HG03378 (cell line): Measurements from ENCODE around the gene ITPR2.

Experiments
- ATAC-seq: cut with Tn5 transposase; IDR thresholded peaks from one replicate; pipeline ENCODE4 v1.9.1; 2021; ENCODE audit warnings: mild to moderate bottlenecking, moderate library complexity; ENCODE audit not compliant: unreplicated experiment

Gene ITPR2

GRCh38 chr12:26711072-26711471 is 121.9 kb downstream of the ITPR2 start:
- no peak for ATAC-seq

- no peak for ATAC-seq
Measured at GRCh38 chr12:26705851-26706250, 127.1 kb downstream of the ITPR2 start.

- no peak for ATAC-seq
Measured at GRCh38 chr12:26704684-26705460, 128.1 kb downstream of the ITPR2 start.

- ATAC-seq, result no peak
Measured at GRCh38 chr12:26704214-26704613, 128.8 kb downstream of the ITPR2 start.

- ATAC-seq, result no peak
Measured at GRCh38 chr12:26702741-26703140, 130.3 kb downstream of the ITPR2 start.

- peak; percentile 53 for ATAC-seq
Measured at GRCh38 chr12:26701604-26702215, 131.3 kb downstream of the ITPR2 start.

- ATAC-seq, result no peak
Measured at GRCh38 chr12:26700430-26700829, 132.6 kb downstream of the ITPR2 start.

- no peak for ATAC-seq
Measured at GRCh38 chr12:26699237-26699636, 133.8 kb downstream of the ITPR2 start.

- no peak for ATAC-seq
Measured at GRCh38 chr12:26698186-26698585, 134.8 kb downstream of the ITPR2 start.

- ATAC-seq, result no peak
Measured at GRCh38 chr12:26697217-26697616, 135.8 kb downstream of the ITPR2 start.

- ATAC-seq, result no peak
Measured at GRCh38 chr12:26696613-26697092, 136.3 kb downstream of the ITPR2 start.

- ATAC-seq, result no peak
Measured at GRCh38 chr12:26696048-26696612, 136.9 kb downstream of the ITPR2 start.

- no peak for ATAC-seq
Measured at GRCh38 chr12:26694402-26694801, 138.6 kb downstream of the ITPR2 start.

- no peak for ATAC-seq
Measured at GRCh38 chr12:26692407-26692806, 140.6 kb downstream of the ITPR2 start.

- no peak for ATAC-seq
Measured at GRCh38 chr12:26691234-26691970, 141.6 kb downstream of the ITPR2 start.

GRCh38 chr12:26690601-26691000 is 142.4 kb downstream of the ITPR2 start:
- no peak for ATAC-seq

- ATAC-seq, result no peak
Measured at GRCh38 chr12:26689281-26689841, 143.6 kb downstream of the ITPR2 start.

- no peak for ATAC-seq
Measured at GRCh38 chr12:26688344-26688904, 144.6 kb downstream of the ITPR2 start.

GRCh38 chr12:26686408-26686807 is 146.6 kb downstream of the ITPR2 start:
- ATAC-seq, result no peak

- ATAC-seq, result no peak
Measured at GRCh38 chr12:26684101-26684500, 148.9 kb downstream of the ITPR2 start.

GRCh38 chr12:26683443-26683842 is 149.6 kb downstream of the ITPR2 start:
- no peak for ATAC-seq
